Sigmoid colon (tissue), 7 donors: ENCODE results near the gene EXOC8. TPM values are rescaled to one million over a fixed set of nuclear protein-coding genes. Genes with fewer than 3 reads are reported as not detected.

Experiments
- DNase-seq: peaks from one replicate; pipeline ENCODE4 v3.0.0-alpha.2; 2019
- H3K27ac ChIP-seq, 4 donors: fragments of 200-600 bp; sonication (generic); one replicate each; pipeline ENCODE4 v1.5.1; 2016 to 2019; ENCODE audit warnings: mild to moderate bottlenecking in 1 of 4
- H3K27me3 ChIP-seq, 3 donors: fragments of 200-600 bp; sonication (generic); one replicate each; pipeline ENCODE4 v1.5.1; 2019; ENCODE audit warnings: mild to moderate bottlenecking in 1 of 3
- H3K36me3 ChIP-seq, 4 donors: fragments of 200-600 bp; sonication (generic); one replicate each; pipeline ENCODE4 v1.5.1; 2016 to 2019
- H3K4me1 ChIP-seq, 4 donors: fragments of 200-600 bp; sonication (generic); one replicate each; pipeline ENCODE4 v1.5.1; 2017 to 2019
- H3K4me3 ChIP-seq, 4 donors: fragments of 200-600 bp; sonication (generic); one replicate each; pipeline ENCODE4 v1.5.1; 2017 to 2019; ENCODE audit warnings: mild to moderate bottlenecking in 2 of 4, moderate library complexity in 1 of 4
- H3K9me3 ChIP-seq, 4 donors: fragments of 200-600 bp in 3 of 4; sonication (generic) in 3 of 4; one replicate each; pipeline versions ENCODE4 v1.5.1 to v1.6.1; 2013 to 2019
- EP300 ChIP-seq, 4 donors: sonication (generic); formaldehyde crosslinking; IDR thresholded peaks; one replicate each; pipeline ENCODE4 v1.6.1; 2017; ENCODE audit warnings: antibody characterized with exemption in 4 of 4
- POLR2A ChIP-seq, 2 donors: fragments of 450-650 bp; IDR thresholded peaks; one replicate each; pipeline ENCODE4 v1.6.1; 2016; ENCODE audit warnings: antibody characterized with exemption in 2 of 2, mild to moderate bottlenecking in 2 of 2, moderate library complexity in 2 of 2
- POLR2AphosphoS5 ChIP-seq, 4 donors: sonication (generic); formaldehyde crosslinking; IDR thresholded peaks; one replicate each; pipeline ENCODE4 v1.6.1; 2017; ENCODE audit warnings: antibody characterized with exemption in 4 of 4
- WGBS, 2 donors: extraction: QIAGEN DNeasy Blood & Tissue Kit; methylation state at CpG; one replicate each; pipeline ENCODE4 v1.1.7; 2013; 5-methylcytosine and 5-hydroxymethylcytosine counted together
- intact Hi-C: fragments of 100-400 bp; cut with DNase I; formaldehyde crosslinking; loops from one replicate; pipeline ENCODE4 v1.15.1; 2023
- polyA plus RNA-seq, 3 donors: library from polyadenylated mRNA; stranded (reverse); fragments of 200-250 nt; gene quantifications; one replicate each; pipeline ENCODE4 v1.2.3, GENCODE V29; 2013
- total RNA-seq, 4 donors: library from RNA; depleted of rRNA; stranded (reverse); fragments of >200 nt; gene quantifications; one replicate each; pipeline ENCODE4 v1.1.0, GENCODE V29; 2016
- TF ChIP-seq, protein P1 (sequence below), 4 experiments: fragments of 450-650 bp in 3 of 4; fragments of 200-600 bp in 1 of 4; IDR thresholded peaks; one replicate each; pipeline ENCODE4 v1.5.1; 2016 to 2019; ENCODE audit warnings: antibody characterized with exemption in 4 of 4, mild to moderate bottlenecking in 3 of 4, moderate library complexity in 2 of 4
- donor health status: healthy with polysubstance abuse.
- donor health status: Bipolar disorder and iron deficiency.
- donor health status: healthy.

The EXOC8 gene
- total and polyA plus RNA-seq, 7 donors = 3.0 to 11.7 (median 9.5) TPM

DNA sequence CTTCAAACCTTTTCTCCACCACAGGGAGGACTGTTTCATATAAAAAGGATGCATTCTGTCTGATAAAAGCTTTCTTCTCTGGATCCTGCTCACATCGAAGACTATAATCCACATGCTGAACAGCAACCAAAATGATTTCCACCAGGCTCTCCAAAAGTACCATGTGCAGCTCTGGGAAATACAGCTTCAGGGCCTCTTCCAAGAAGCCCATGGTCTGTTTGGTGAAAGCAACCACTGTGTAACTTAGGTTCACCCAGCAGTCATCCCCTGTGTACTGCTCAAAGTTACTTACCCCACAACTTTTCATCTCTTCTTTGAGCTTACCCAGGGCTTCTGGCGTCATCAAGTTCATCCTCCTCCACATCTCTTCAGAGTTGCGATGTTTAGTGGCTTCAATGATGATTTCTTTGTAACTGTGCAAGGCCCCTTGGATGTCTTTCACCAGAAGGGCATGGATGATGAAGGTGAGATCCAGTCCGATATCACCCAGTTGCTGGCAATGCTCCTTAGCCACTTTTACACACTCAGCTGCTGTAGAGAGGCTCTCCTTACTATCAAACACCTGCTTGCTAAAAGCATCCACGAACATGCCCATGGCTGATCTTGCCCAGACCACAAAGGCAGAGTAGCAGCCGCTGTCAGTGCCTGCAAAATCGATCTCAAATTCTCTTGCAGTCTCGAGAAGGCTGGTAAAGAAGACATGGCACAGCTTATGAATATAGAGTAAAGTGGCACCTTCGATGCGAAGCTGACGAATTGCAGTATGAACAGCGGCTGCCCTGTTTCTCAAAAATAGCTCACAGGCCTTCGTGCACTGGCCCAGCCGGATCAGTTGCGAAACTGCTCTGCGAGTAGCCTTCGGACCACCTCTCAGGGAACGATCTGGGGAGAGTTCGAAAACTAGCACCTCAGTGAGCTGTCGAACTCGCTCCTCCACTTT is 1.7 kb downstream of the EXOC8 start:
- peaks cover 0 to 62% (median 53%) of the 10 kb centered on the region in 4 donors for H3K4me1 ChIP-seq
- no peaks in the 10 kb centered on the region for H3K27me3 ChIP-seq
- WGBS, 2 donors = 52 to 68% methylated on average over 21 of the region's 21 CpGs
- peak overlapping the region in 2 of 4 donors; percentile 93 to 96 for H3K27ac ChIP-seq
- peaks cover 0 to 9% (median 0%) of the 10 kb centered on the region in 4 donors for H3K36me3 ChIP-seq
- no peak for DNase-seq
- intact Hi-C loops = loop anchor here (5.0 kb wide), 3 partner anchors 94 to 266 kb away; partner anchors contain the start of genes GNPAT and TSNAX
- peak overlapping the region; percentile 69 to 94 (median 81) for H3K4me3 ChIP-seq
- TF ChIP-seq POLR2AphosphoS5 (IDR thresholded peaks at IDR 0.05) = no peak
- TF ChIP-seq EP300 (IDR thresholded peaks at IDR 0.05) = no peak
- TF ChIP-seq, protein P1, sequence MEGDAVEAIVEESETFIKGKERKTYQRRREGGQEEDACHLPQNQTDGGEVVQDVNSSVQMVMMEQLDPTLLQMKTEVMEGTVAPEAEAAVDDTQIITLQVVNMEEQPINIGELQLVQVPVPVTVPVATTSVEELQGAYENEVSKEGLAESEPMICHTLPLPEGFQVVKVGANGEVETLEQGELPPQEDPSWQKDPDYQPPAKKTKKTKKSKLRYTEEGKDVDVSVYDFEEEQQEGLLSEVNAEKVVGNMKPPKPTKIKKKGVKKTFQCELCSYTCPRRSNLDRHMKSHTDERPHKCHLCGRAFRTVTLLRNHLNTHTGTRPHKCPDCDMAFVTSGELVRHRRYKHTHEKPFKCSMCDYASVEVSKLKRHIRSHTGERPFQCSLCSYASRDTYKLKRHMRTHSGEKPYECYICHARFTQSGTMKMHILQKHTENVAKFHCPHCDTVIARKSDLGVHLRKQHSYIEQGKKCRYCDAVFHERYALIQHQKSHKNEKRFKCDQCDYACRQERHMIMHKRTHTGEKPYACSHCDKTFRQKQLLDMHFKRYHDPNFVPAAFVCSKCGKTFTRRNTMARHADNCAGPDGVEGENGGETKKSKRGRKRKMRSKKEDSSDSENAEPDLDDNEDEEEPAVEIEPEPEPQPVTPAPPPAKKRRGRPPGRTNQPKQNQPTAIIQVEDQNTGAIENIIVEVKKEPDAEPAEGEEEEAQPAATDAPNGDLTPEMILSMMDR (IDR thresholded peaks at IDR 0.05) = no peak
- TF ChIP-seq POLR2A (IDR thresholded peaks at IDR 0.05) = no peak
- H3K9me3 ChIP-seq = no peaks in the 10 kb centered on the region

DNA sequence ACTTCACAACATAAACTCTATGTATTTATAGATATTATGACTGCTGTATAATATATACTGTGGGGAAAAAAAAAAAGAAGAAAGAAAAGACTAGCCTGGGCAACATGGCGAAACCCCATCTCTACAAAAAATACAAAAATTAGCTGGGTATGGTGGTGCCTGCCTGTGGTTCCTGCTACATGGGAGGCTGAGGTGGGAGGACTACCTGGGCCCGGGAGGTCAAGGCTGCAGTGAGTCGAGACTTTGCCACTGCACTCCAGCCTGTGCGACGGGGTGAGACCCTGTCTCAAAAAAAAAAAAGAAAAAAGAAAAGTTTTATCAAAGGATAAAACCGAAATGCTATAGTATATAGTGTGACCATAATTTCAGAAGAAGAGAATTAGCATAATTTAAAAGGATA is 2.7 kb downstream of the EXOC8 start:
- peaks cover 0 to 60% (median 53%) of the 10 kb centered on the region in 4 donors for H3K4me1 ChIP-seq
- H3K36me3 ChIP-seq = peaks cover 0 to 9% (median 0%) of the 10 kb centered on the region in 4 donors
- H3K4me3 ChIP-seq = peak overlapping the region in 3 of 4 donors; percentile 16 to 94 (median 78)
- no peak for DNase-seq
- no peak overlapping the region for H3K27ac ChIP-seq
- H3K9me3 ChIP-seq = no peaks in the 10 kb centered on the region
- TF ChIP-seq POLR2A (IDR thresholded peaks at IDR 0.05) = no peak
- TF ChIP-seq, protein P1 (IDR thresholded peaks at IDR 0.05) = no peak
- TF ChIP-seq POLR2AphosphoS5 (IDR thresholded peaks at IDR 0.05) = no peak
- no peak for TF ChIP-seq EP300 (IDR thresholded peaks at IDR 0.05)
- 87 to 93% methylated on average over 6 of the region's 6 CpGs for WGBS, 2 donors
- intact Hi-C loops = loop anchor here (5.0 kb wide), 3 partner anchors 93 to 267 kb away; partner anchors contain the start of genes GNPAT and TSNAX
- H3K27me3 ChIP-seq = no peaks in the 10 kb centered on the region

DNA sequence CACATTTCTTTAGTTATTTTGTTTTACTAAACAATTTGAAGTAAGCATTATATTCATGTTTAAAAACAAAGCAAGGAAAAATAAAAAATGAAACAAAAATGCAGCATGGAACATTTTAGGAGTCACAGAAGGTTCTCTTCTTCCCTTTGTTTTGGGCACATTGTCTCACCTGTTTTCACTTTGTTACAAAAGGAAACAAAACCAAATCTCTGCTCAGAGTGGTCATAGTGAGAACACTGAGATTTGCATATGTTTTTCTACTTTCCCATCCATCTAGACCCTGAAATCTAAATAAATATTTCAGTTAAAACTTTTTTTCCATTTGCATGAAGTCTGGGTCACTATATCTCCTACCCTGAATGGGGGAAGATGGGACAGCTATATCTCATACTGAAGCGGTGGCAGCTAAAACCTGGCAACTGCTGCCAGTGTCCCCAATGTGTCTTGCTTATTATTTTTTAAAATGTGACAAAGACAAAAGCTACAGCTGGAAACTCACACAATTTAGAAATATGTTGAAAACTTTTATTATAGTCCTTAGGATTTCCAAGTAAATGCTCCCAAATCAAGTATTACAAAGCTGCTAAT is 3.5 kb downstream of the EXOC8 start:
- peak overlapping the region in 3 of 4 donors; percentile 16 to 94 (median 78) for H3K4me3 ChIP-seq
- DNase-seq = no peak
- no peaks in the 10 kb centered on the region for H3K9me3 ChIP-seq
- 74 to 79% methylated on average over 1 of the region's 1 CpG for whole genome bisulfite sequencing, 2 donors
- H3K4me1 ChIP-seq = peaks cover 0 to 54% (median 45%) of the 10 kb centered on the region in 4 donors
- intact Hi-C loops = no loop called here
- H3K27me3 ChIP-seq = no peaks in the 10 kb centered on the region
- TF ChIP-seq EP300 (IDR thresholded peaks at IDR 0.05) = no peak
- TF ChIP-seq POLR2A (IDR thresholded peaks at IDR 0.05) = no peak
- no peak for TF ChIP-seq POLR2AphosphoS5 (IDR thresholded peaks at IDR 0.05)
- TF ChIP-seq, protein P1 (IDR thresholded peaks at IDR 0.05) = no peak
- no peak overlapping the region for H3K27ac ChIP-seq
- peaks cover 0 to 9% (median 0%) of the 10 kb centered on the region in 4 donors for H3K36me3 ChIP-seq

- TF ChIP-seq, protein P1 (IDR thresholded peaks at IDR 0.05) = no peak
- TF ChIP-seq POLR2A (IDR thresholded peaks at IDR 0.05) (no peak), EP300 (IDR thresholded peaks at IDR 0.05) (no peak), POLR2AphosphoS5 (IDR thresholded peaks at IDR 0.05) (no peak)
- Histone ChIP-seq H3K4me1 (peaks cover 0 to 46% (median 40%) of the 10 kb centered on the region in 4 donors), H3K9me3 (no peaks in the 10 kb centered on the region), H3K4me3 (no peak overlapping the region), H3K27me3 (no peaks in the 10 kb centered on the region), H3K36me3 (peaks cover 0 to 9% (median 0%) of the 10 kb centered on the region in 4 donors), H3K27ac (no peak overlapping the region)
- no peak for DNase-seq
- WGBS, 2 donors = 97 to 98% methylated on average over 1 of the region's 1 CpG
- intact Hi-C loops = no loop called here
Observed at GRCh38 chr1:231332761-231333160, 4.9 kb downstream of the EXOC8 start.
